IMR-90 (cell line): ENCODE data around the gene PCK2. TPM values are rescaled to one million over a fixed set of nuclear protein-coding genes. Genes with fewer than 3 reads are reported as not detected.

Experiments
- ATAC-seq: fragments of 200-7000 bp; cut with Tn5 transposase; 2 replicates; pipeline ENCODE4 v1.9.1; 2020; ENCODE audit warnings: low read depth, mild to moderate bottlenecking, moderate library complexity
- BruUV-seq: library from RNA; stranded (reverse); fragments of 400-500 nt; replicated peaks from 2 replicates; lab custom pipeline; 2021; lab: Mats Ljungman, UMichigan
- CTCF ChIA-PET: fragments of 300-600 bp; formaldehyde crosslinking; extraction: SDS; loops from one replicate; lab custom pipeline; 2021; ENCODE audit warnings: antibody characterized with exemption; lab: Yijun Ruan, JAX
- POLR2A ChIA-PET: fragments of 300-600 bp; sonication (Branson Sonifier 250); formaldehyde crosslinking; loops from one replicate; lab custom pipeline; 2022; ENCODE audit warnings: antibody characterized with exemption; ENCODE audit not compliant: unreplicated experiment; lab: Charles Lee
- DNase-seq: peaks from one replicate; pipeline ENCODE4 v3.0.0; 2013
- H2AFZ ChIP-seq: replicated peaks from 2 replicates; pipeline ENCODE3; 2013; ENCODE audit warnings: low read length, mild to moderate bottlenecking; ENCODE audit not compliant: poor library complexity
- H2AK5ac ChIP-seq: 2 replicates; pipeline ENCODE4 v1.6.1; 2013; ENCODE audit warnings: low read depth, low read length, inconsistent platforms
- H2AK9ac ChIP-seq: replicated peaks from 2 replicates; pipeline ENCODE3; 2013; ENCODE audit warnings: mild to moderate bottlenecking, low read depth, low read length, moderate library complexity; ENCODE audit not compliant: poor library complexity
- H2BK120ac ChIP-seq: 2 replicates; pipeline ENCODE4 v1.6.1; 2013; ENCODE audit warnings: low read depth, low read length, inconsistent platforms
- H2BK15ac ChIP-seq: 3 replicates; pipeline ENCODE4 v1.6.1; 2013; ENCODE audit warnings: low read depth, low read length, inconsistent platforms
- H2BK20ac ChIP-seq: 2 replicates; pipeline ENCODE4 v1.6.1; 2013; ENCODE audit warnings: low read depth, mild to moderate bottlenecking, inconsistent platforms, low read length, moderate library complexity
- H2BK5ac ChIP-seq: 2 replicates; pipeline ENCODE4 v1.6.1; 2013; ENCODE audit warnings: mild to moderate bottlenecking, low read depth, low read length, inconsistent platforms; ENCODE audit not compliant: poor library complexity, severe bottlenecking
- H3K14ac ChIP-seq: replicated peaks from 2 replicates; pipeline ENCODE4 v1.6.1; 2013; ENCODE audit warnings: low read depth, low read length, inconsistent platforms
- H3K18ac ChIP-seq: 2 replicates; pipeline ENCODE4 v1.6.1; 2013; ENCODE audit warnings: low read depth, low read length, control low read depth
- H3K23ac ChIP-seq: 2 replicates; pipeline ENCODE4 v1.6.1; 2013; ENCODE audit warnings: low read depth, low read length, inconsistent platforms
- H3K27ac ChIP-seq: 2 replicates; pipeline ENCODE4 v1.5.1; 2013; ENCODE audit warnings: mild to moderate bottlenecking, control low read depth, low read length; ENCODE audit not compliant: insufficient read depth
- H3K27me3 ChIP-seq: 2 replicates; pipeline ENCODE4 v1.6.1; 2013; ENCODE audit warnings: low read length; ENCODE audit not compliant: control insufficient read depth, insufficient read depth
- H3K36me3 ChIP-seq: 2 replicates; pipeline ENCODE4 v1.6.1; 2013; ENCODE audit warnings: low read length, mixed read lengths; ENCODE audit not compliant: control insufficient read depth, insufficient read depth
- H3K4ac ChIP-seq: 2 replicates; pipeline ENCODE4 v1.6.1; 2013; ENCODE audit warnings: low read depth, low read length, inconsistent platforms
- H3K4me1 ChIP-seq: 2 replicates; pipeline ENCODE4 v1.6.1; 2013; ENCODE audit warnings: low read length, mixed read lengths; ENCODE audit not compliant: control insufficient read depth, insufficient read depth
- H3K4me2 ChIP-seq: 2 replicates; pipeline ENCODE4 v1.6.1; 2013; ENCODE audit warnings: low read depth, mild to moderate bottlenecking, control low read depth, low read length, moderate library complexity
- H3K4me3 ChIP-seq: 2 replicates; pipeline ENCODE4 v1.5.1; 2013; ENCODE audit warnings: low read depth, mild to moderate bottlenecking, control low read depth, low read length, moderate library complexity; ENCODE audit not compliant: insufficient read depth
- H3K56ac ChIP-seq: 2 replicates; pipeline ENCODE4 v1.6.1; 2013; ENCODE audit warnings: low read length, inconsistent platforms; ENCODE audit not compliant: insufficient read depth; ENCODE audit errors: extremely low read depth
- H3K79me1 ChIP-seq, 2 experiments: 2 replicates each; pipeline ENCODE4 v1.6.1; 2013; ENCODE audit warnings: low read length in 2 of 2, inconsistent platforms in 1 of 2, low read depth in 1 of 2
- H3K9ac ChIP-seq: 2 replicates; pipeline ENCODE4 v1.6.1; 2013; ENCODE audit warnings: low read depth, low read length, control low read depth
- H3K9me1 ChIP-seq: 2 replicates; pipeline ENCODE4 v1.6.1; 2013; ENCODE audit warnings: low read length, inconsistent platforms; ENCODE audit not compliant: insufficient read depth
- H3K9me3 ChIP-seq: 2 replicates; pipeline ENCODE4 v1.6.1; 2013; ENCODE audit warnings: low read length; ENCODE audit not compliant: control insufficient read depth, insufficient read depth
- H4K20me1 ChIP-seq: 2 replicates; pipeline ENCODE4 v1.6.1; 2013; ENCODE audit warnings: low read length, inconsistent platforms; ENCODE audit not compliant: insufficient read depth
- H4K5ac ChIP-seq: 2 replicates; pipeline ENCODE4 v1.6.1; 2013; ENCODE audit warnings: mild to moderate bottlenecking, low read depth, low read length, control low read depth
- H4K8ac ChIP-seq, 2 experiments: 2 replicates each; pipeline ENCODE4 v1.6.1; 2013; ENCODE audit warnings: low read depth in 2 of 2, low read length in 2 of 2, control low read depth in 1 of 2, inconsistent platforms in 1 of 2
- H4K91ac ChIP-seq: 2 replicates; pipeline ENCODE4 v1.6.1; 2013; ENCODE audit warnings: low read depth, low read length, inconsistent platforms; ENCODE audit not compliant: insufficient read depth
- CEBPB ChIP-seq: IDR thresholded peaks from 2 replicates; pipeline ENCODE4 v1.6.1; 2012; ENCODE audit warnings: low read depth, low read length, improper control_type of control experiment
- MAFK ChIP-seq: IDR thresholded peaks from 2 replicates; pipeline ENCODE4 v1.6.1; 2012; ENCODE audit warnings: low read depth, low read length, improper control_type of control experiment
- MAZ ChIP-seq: IDR thresholded peaks from 2 replicates; pipeline ENCODE4 v1.6.1; 2012; ENCODE audit warnings: low read depth, mild to moderate bottlenecking, low read length, improper control_type of control experiment, moderate library complexity, borderline replicate concordance
- MXI1 ChIP-seq: IDR thresholded peaks from 2 replicates; pipeline ENCODE4 v1.6.1; 2012; ENCODE audit warnings: low read depth, mild to moderate bottlenecking, low read length, moderate library complexity, borderline replicate concordance
- NFE2L2 ChIP-seq: fragments of 150-350 bp; IDR thresholded peaks from 2 replicates; pipeline ENCODE4 v1.6.1; 2016; ENCODE audit warnings: low read depth, mild to moderate bottlenecking, low read length
- POLR2A ChIP-seq: IDR thresholded peaks from 2 replicates; pipeline ENCODE4 v1.6.1; 2012; ENCODE audit warnings: mild to moderate bottlenecking, low read depth, low read length
- RFX5 ChIP-seq: IDR thresholded peaks from 2 replicates; pipeline ENCODE4 v1.8.0; 2012; ENCODE audit warnings: low read depth, mild to moderate bottlenecking, low read length, moderate library complexity
- SMC3 ChIP-seq: fragments of 150-350 bp; IDR thresholded peaks from 2 replicates; pipeline ENCODE4 v1.6.1; 2016; ENCODE audit warnings: low read depth, mild to moderate bottlenecking, antibody characterized with exemption, low read length, moderate library complexity
- WGBS, 2 experiments: methylation state at CpG; one replicate each; pipeline versions ENCODE4 v1.1.5 to v1.1.7; 2013; ENCODE audit warnings: missing lambda C conversion rate in 2 of 2; ENCODE audit not compliant: insufficient read length in 1 of 2; ENCODE audit errors: extremely low coverage in 2 of 2; 5-methylcytosine and 5-hydroxymethylcytosine counted together
- dilution Hi-C: fragments of 300-500 bp; cut with HindIII; formaldehyde crosslinking; loops from one replicate; pipeline ENCODE4 v1.14.3; 2018; ENCODE audit warnings: low sequenced_read_pairs; ENCODE audit not compliant: unreplicated experiment
- in situ Hi-C: fragments of 300-500 bp; cut with MboI; formaldehyde crosslinking; loops from 3 replicates; pipeline ENCODE4 v1.14.3; 2019; ENCODE audit warnings: low sequenced_read_pairs, inconsistent platforms, mixed read lengths
- intact Hi-C: fragments of 100-400 bp; cut with micrococcal nuclease; formaldehyde crosslinking; loops from 2 replicates; pipeline ENCODE4 v1.10.0; 2022
- polyA plus RNA-seq, 3 experiments: library from polyadenylated mRNA; depleted of rRNA; stranded (reverse); fragments of >200 nt; gene quantifications; 2 replicates each; pipeline ENCODE4 v1.2.3, GENCODE V29; 2012; ENCODE audit warnings: low replicate concordance in 1 of 3
- total RNA-seq: library from RNA; depleted of rRNA; stranded (reverse); fragments of >200 nt; gene quantifications from 2 replicates; pipeline ENCODE4 v1.2.3, GENCODE V29; 2012
- TF ChIP-seq, protein P1 (sequence below): fragments of 150-350 bp; IDR thresholded peaks from 2 replicates; pipeline ENCODE4 v1.6.1; 2017; ENCODE audit warnings: mild to moderate bottlenecking, antibody characterized with exemption, low read length, low read depth

The PCK2 gene
- total and polyA plus RNA-seq, 2 of the 4 experiments (the other 2 are of a cell fraction): 13.4 to 29.4 TPM

DNA sequence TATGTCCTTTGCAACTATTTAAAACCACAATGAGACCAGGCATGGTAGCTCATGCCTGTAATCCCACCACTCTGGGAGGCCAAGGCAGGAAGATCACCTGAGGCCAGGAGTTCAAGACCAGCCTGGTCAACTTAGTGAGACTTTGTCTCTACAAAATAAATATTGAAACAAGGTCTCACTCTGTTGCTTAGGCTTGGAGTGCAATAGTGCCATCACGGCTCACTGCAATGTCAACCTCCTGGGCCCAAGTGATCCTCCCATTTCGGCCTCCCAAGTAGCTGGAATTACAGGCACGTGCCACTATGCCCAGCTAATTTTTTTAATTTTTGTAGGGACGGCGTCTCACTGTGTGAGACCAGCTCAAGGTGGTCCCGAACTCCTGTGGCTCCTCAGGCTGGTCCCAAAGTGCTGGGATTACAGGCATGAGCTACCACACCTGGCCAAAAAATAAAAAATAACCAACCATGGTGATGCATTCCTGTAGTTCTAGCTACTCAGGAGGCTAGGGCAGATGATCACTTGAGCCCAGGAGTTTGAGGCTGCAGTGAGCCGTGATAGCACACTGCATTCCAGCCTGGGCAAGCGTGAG, 35.4 kb downstream of the PCK2 start:
- H4K8ac ChIP-seq: no peak overlapping the region
- H3K79me1 ChIP-seq: no peaks in the 10 kb centered on the region
- TF ChIP-seq RFX5 (no peak), POLR2A (no peak), SMC3 (no peak), NFE2L2 (no peak), MXI1 (no peak), MAFK (no peak), CEBPB (no peak), MAZ (no peak)
- TF ChIP-seq, protein P1, sequence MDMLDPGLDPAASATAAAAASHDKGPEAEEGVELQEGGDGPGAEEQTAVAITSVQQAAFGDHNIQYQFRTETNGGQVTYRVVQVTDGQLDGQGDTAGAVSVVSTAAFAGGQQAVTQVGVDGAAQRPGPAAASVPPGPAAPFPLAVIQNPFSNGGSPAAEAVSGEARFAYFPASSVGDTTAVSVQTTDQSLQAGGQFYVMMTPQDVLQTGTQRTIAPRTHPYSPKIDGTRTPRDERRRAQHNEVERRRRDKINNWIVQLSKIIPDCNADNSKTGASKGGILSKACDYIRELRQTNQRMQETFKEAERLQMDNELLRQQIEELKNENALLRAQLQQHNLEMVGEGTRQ: no peak
- H4K91ac ChIP-seq: no peak overlapping the region
- no peak overlapping the region for H3K27ac ChIP-seq
- no peak overlapping the region for H3K14ac ChIP-seq
- ATAC-seq (no peak), DNase-seq (no peak)
- H3K23ac ChIP-seq: no peak overlapping the region
- no peak overlapping the region for H3K4me2 ChIP-seq
- H2BK120ac ChIP-seq: no peak overlapping the region
- intact Hi-C loops: no loop called here
- no peak overlapping the region for H4K5ac ChIP-seq
- H2AK5ac ChIP-seq: no peak overlapping the region
- dilution Hi-C loops: no loop called here
- WGBS, 2 experiments: 67% methylated on average over 3 of the region's 8 CpGs; no CpG with 5 or more reads in 1 of the 2 experiments
- H2BK15ac ChIP-seq: no peak overlapping the region
- BruUV-seq: no TSS peak
- no peaks in the 10 kb centered on the region for H3K27me3 ChIP-seq
- H3K4me1 ChIP-seq: no peaks in the 10 kb centered on the region
- no peak overlapping the region for H3K56ac ChIP-seq
- CTCF ChIA-PET: interaction anchor here (0.6 kb wide), 1 partner anchor 31 kb away, joined by 3 read pairs; no protein-coding TSS in a partner anchor
- no peak overlapping the region for H2AK9ac ChIP-seq
- no peak overlapping the region for H2BK5ac ChIP-seq
- no peak overlapping the region for H3K4ac ChIP-seq
- H3K4me3 ChIP-seq: no peak overlapping the region
- no peak overlapping the region for H3K18ac ChIP-seq
- H4K20me1 ChIP-seq: no peaks in the 10 kb centered on the region
- no peak overlapping the region for H2BK20ac ChIP-seq
- H3K9ac ChIP-seq: no peak overlapping the region
- no peaks in the 10 kb centered on the region for H3K36me3 ChIP-seq
- no peaks in the 10 kb centered on the region for H3K9me3 ChIP-seq
- H3K9me1 ChIP-seq: no peaks in the 10 kb centered on the region
- POLR2A ChIA-PET: no interaction called here
- in situ Hi-C loops: loop anchor here (25.0 kb wide), 2 partner anchors 817 to 1042 kb away; partner anchors contain the start of genes ACIN1, BCL2L2, C14orf119 and PABPN1
- no peak overlapping the region for H2AFZ ChIP-seq
